H1 (cell line): ENCODE measurements around the gene ANKRD11. TPM values are rescaled to one million over a fixed set of nuclear protein-coding genes. Genes with fewer than 3 reads are reported as not detected.

Experiments used
- CTCF ChIA-PET: fragments of 300-600 bp; sonication (Branson Sonifier 250); formaldehyde crosslinking; loops from one replicate; lab custom pipeline; 2021; ENCODE audit not compliant: partially characterized antibody; lab: Charles Lee
- POLR2A ChIA-PET: fragments of 300-600 bp; sonication (Branson Sonifier 250); formaldehyde crosslinking; loops from one replicate; lab custom pipeline; 2021; ENCODE audit warnings: inconsistent platforms; ENCODE audit not compliant: partially characterized antibody; lab: Charles Lee
- DNase-seq, 2 experiments: peaks; one replicate each; pipeline versions ENCODE4 v3.0.0 to v3.0.0-alpha.2; 2010 to 2022; ENCODE audit warnings: low spot score in 2 of 2, low read depth in 1 of 2, mixed read lengths in 1 of 2
- FAIRE-seq: peaks from 2 replicates; lab custom pipeline; 2011; peaks lifted over from hg19 to GRCh38; lab: Jason Lieb, UNC
- H2AFZ ChIP-seq: 2 replicates; pipeline ENCODE4 v1.8.1; 2012; ENCODE audit warnings: low read length, inconsistent platforms
- H2AK5ac ChIP-seq: 2 replicates; pipeline ENCODE4 v1.6.1; 2013; ENCODE audit warnings: low read depth, low read length
- H2BK120ac ChIP-seq: replicated peaks from 2 replicates; pipeline ENCODE3; 2013; ENCODE audit warnings: low read depth, low read length, inconsistent platforms
- H2BK12ac ChIP-seq: 2 replicates; pipeline ENCODE4 v1.6.1; 2013; ENCODE audit warnings: low read depth, low read length
- H2BK15ac ChIP-seq: 2 replicates; pipeline ENCODE4 v1.6.1; 2013; ENCODE audit warnings: low read length
- H2BK20ac ChIP-seq: 2 replicates; pipeline ENCODE4 v1.6.1; 2013; ENCODE audit warnings: low read length
- H2BK5ac ChIP-seq: 2 replicates; pipeline ENCODE4 v1.6.1; 2013; ENCODE audit warnings: low read depth, low read length
- H3K14ac ChIP-seq: 2 replicates; pipeline ENCODE4 v1.6.1; 2013; ENCODE audit warnings: inconsistent platforms; ENCODE audit not compliant: insufficient read length
- H3K18ac ChIP-seq: 2 replicates; pipeline ENCODE4 v1.6.1; 2013; ENCODE audit warnings: low read length; ENCODE audit errors: extremely low read depth
- H3K23ac ChIP-seq: 2 replicates; pipeline ENCODE4 v1.6.1; 2013; ENCODE audit warnings: inconsistent platforms; ENCODE audit not compliant: insufficient read length
- H3K23me2 ChIP-seq: 2 replicates; pipeline ENCODE4 v1.6.1; 2013; ENCODE audit warnings: low read depth, low read length
- H3K27ac ChIP-seq: 2 replicates; pipeline ENCODE4 v1.6.1; 2011; ENCODE audit warnings: low read depth, low read length, inconsistent platforms
- H3K27me3 ChIP-seq, 4 experiments: replicated peaks in 1 of 4; 1 replicate in 1 of 4; 2 replicates in 3 of 4; pipeline versions ENCODE4 v1.6.1 to v1.8.1; 2011 to 2013; ENCODE audit warnings: low read length in 3 of 4, mild to moderate bottlenecking in 3 of 4, inconsistent platforms in 2 of 4, mixed read lengths in 2 of 4, moderate library complexity in 1 of 4; ENCODE audit not compliant: control insufficient read depth in 3 of 4, insufficient read depth in 3 of 4; ENCODE audit errors: extremely low read depth in 1 of 4
- H3K36me3 ChIP-seq, 4 experiments: 2 replicates each; pipeline versions ENCODE4 v1.6.1 to v1.8.1; 2011 to 2013; ENCODE audit warnings: mild to moderate bottlenecking in 4 of 4, low read length in 3 of 4, moderate library complexity in 2 of 4, control low read depth in 1 of 4, inconsistent platforms in 1 of 4; ENCODE audit not compliant: insufficient read depth in 4 of 4, control insufficient read depth in 2 of 4
- H3K4ac ChIP-seq: replicated peaks from 2 replicates; pipeline ENCODE3; 2013; ENCODE audit warnings: low read length, low read depth, mixed read lengths, inconsistent platforms; ENCODE audit not compliant: insufficient read length
- H3K4me1 ChIP-seq, 4 experiments: replicated peaks in 1 of 4; 1 replicate in 1 of 4; 2 replicates in 3 of 4; pipeline versions ENCODE4 v1.6.1 to v1.8.1; 2011 to 2013; ENCODE audit warnings: low read length in 3 of 4, inconsistent platforms in 2 of 4, mixed read lengths in 1 of 4; ENCODE audit not compliant: insufficient read depth in 4 of 4, control insufficient read depth in 3 of 4
- H3K4me2 ChIP-seq, 2 experiments: 2 replicates each; pipeline versions ENCODE4 v1.6.1 to v1.8.1; 2011 to 2013; ENCODE audit warnings: low read depth in 2 of 2, low read length in 2 of 2, control low read depth in 1 of 2, inconsistent platforms in 1 of 2, mild to moderate bottlenecking in 1 of 2; ENCODE audit not compliant: insufficient read depth in 1 of 2
- H3K4me3 ChIP-seq, 4 experiments: fragments of 200-600, 300-600 bp in 1 of 4; sonication (generic), shearing (Covaris generic), sonication (Bioruptor Twin) in 1 of 4; 2 replicates each; pipeline versions ENCODE4 v1.5.1 to v1.8.1; 2011 to 2016; ENCODE audit warnings: low read length in 4 of 4, low read depth in 3 of 4, control low read depth in 2 of 4, inconsistent platforms in 2 of 4, mild to moderate bottlenecking in 2 of 4, mixed read lengths in 1 of 4, moderate library complexity in 1 of 4; ENCODE audit not compliant: insufficient read depth in 2 of 4; ENCODE audit errors: extremely low read depth in 1 of 4
- H3K56ac ChIP-seq: replicated peaks from 2 replicates; pipeline ENCODE3; 2013; ENCODE audit warnings: low read depth, mild to moderate bottlenecking, mixed read lengths, low read length, inconsistent platforms; ENCODE audit not compliant: insufficient read length
- H3K79me1 ChIP-seq: 2 replicates; pipeline ENCODE4 v1.6.1; 2013; ENCODE audit warnings: low read depth, low read length, control low read depth
- H3K79me2 ChIP-seq, 2 experiments: 2 replicates each; pipeline versions ENCODE4 v1.6.1 to v1.8.1; 2012 to 2013; ENCODE audit warnings: low read length in 2 of 2, mild to moderate bottlenecking in 2 of 2, inconsistent platforms in 1 of 2; ENCODE audit not compliant: insufficient read depth in 2 of 2, control insufficient read depth in 1 of 2
- H3K9ac ChIP-seq, 4 experiments: replicated peaks in 1 of 4; 1 replicate in 1 of 4; 2 replicates in 3 of 4; pipeline versions ENCODE4 v1.6.1 to v1.8.1; 2011 to 2013; ENCODE audit warnings: low read depth in 3 of 4, low read length in 3 of 4, control low read depth in 2 of 4, mild to moderate bottlenecking in 2 of 4, moderate library complexity in 2 of 4, inconsistent platforms in 1 of 4; ENCODE audit errors: extremely low read depth in 1 of 4
- H3K9me3 ChIP-seq, 2 experiments: 2 replicates each; pipeline versions ENCODE4 v1.6.1 to v1.8.1; 2012 to 2013; ENCODE audit warnings: mild to moderate bottlenecking in 2 of 2, moderate library complexity in 2 of 2, control low read depth in 1 of 2, inconsistent platforms in 1 of 2, low read depth in 1 of 2, low read length in 1 of 2, mixed read lengths in 1 of 2; ENCODE audit not compliant: insufficient read depth in 2 of 2
- H4K20me1 ChIP-seq, 2 experiments: replicated peaks in 1 of 2; 2 replicates each; pipeline versions ENCODE3 to v1.8.1; 2011 to 2013; ENCODE audit warnings: inconsistent platforms in 2 of 2, low read length in 2 of 2, mild to moderate bottlenecking in 1 of 2; ENCODE audit not compliant: insufficient read depth in 2 of 2, control insufficient read depth in 1 of 2
- H4K5ac ChIP-seq: 2 replicates; pipeline ENCODE4 v1.6.1; 2013; ENCODE audit warnings: low read length, low read depth, mixed read lengths, inconsistent platforms; ENCODE audit not compliant: insufficient read length
- H4K8ac ChIP-seq: 2 replicates; pipeline ENCODE4 v1.8.0; 2013; ENCODE audit warnings: mild to moderate bottlenecking, moderate library complexity, low read length, inconsistent platforms; ENCODE audit not compliant: insufficient read depth; ENCODE audit errors: extremely low read depth
- H4K91ac ChIP-seq: replicated peaks from 2 replicates; pipeline ENCODE3; 2013; ENCODE audit warnings: low read length, mixed read lengths, inconsistent platforms; ENCODE audit not compliant: insufficient read length
- ASH2L ChIP-seq: fragments of 200-600, 300-600 bp; sonication (generic); IDR thresholded peaks from one replicate; pipeline ENCODE4 v1.7.1; 2017; ENCODE audit warnings: low read length
- ATF3 ChIP-seq: IDR thresholded peaks from 2 replicates; pipeline ENCODE4 v1.6.1; 2011; ENCODE audit warnings: low read depth, mild to moderate bottlenecking, low read length; ENCODE audit not compliant: insufficient read depth
- EGR1 ChIP-seq: IDR thresholded peaks from 2 replicates; pipeline ENCODE4 v1.6.1; 2011; ENCODE audit warnings: low read depth, low read length, borderline replicate concordance
- EP300 ChIP-seq, 2 experiments: IDR thresholded peaks; 1 replicate in 1 of 2; 2 replicates in 1 of 2; pipeline ENCODE4 v1.6.1; 2011 to 2012; ENCODE audit warnings: low read depth in 2 of 2, low read length in 2 of 2, mild to moderate bottlenecking in 2 of 2, borderline replicate concordance in 1 of 2, inconsistent platforms in 1 of 2, moderate library complexity in 1 of 2
- EZH2 ChIP-seq: fragments of 200-600 bp; sonication (generic); IDR thresholded peaks from 2 replicates; pipeline ENCODE4 v1.7.1; 2012; ENCODE audit warnings: low read depth, mild to moderate bottlenecking, moderate library complexity, low read length, inconsistent platforms; ENCODE audit not compliant: severe bottlenecking
- GABPA ChIP-seq: IDR thresholded peaks from 2 replicates; pipeline ENCODE4 v1.6.1; 2011; ENCODE audit warnings: mild to moderate bottlenecking, low read length, moderate library complexity, borderline replicate concordance; ENCODE audit not compliant: insufficient read depth
- JUND ChIP-seq: IDR thresholded peaks from 2 replicates; pipeline ENCODE4 v1.6.1; 2011; ENCODE audit warnings: mild to moderate bottlenecking, improper control_type of control experiment, low read length
- NANOG ChIP-seq: IDR thresholded peaks from 2 replicates; pipeline ENCODE4 v1.6.1; 2011; ENCODE audit warnings: low read length, low read depth, mild to moderate bottlenecking, inconsistent platforms; ENCODE audit not compliant: insufficient read depth, poor library complexity, severe bottlenecking
- SAP30 ChIP-seq: fragments of 300-600 bp; sonication (generic); IDR thresholded peaks from 2 replicates; pipeline ENCODE4 v1.7.1; 2012; ENCODE audit warnings: low read length, moderate library complexity, mild to moderate bottlenecking, inconsistent platforms; ENCODE audit not compliant: insufficient read depth, insufficient replicate concordance
- SIN3A ChIP-seq, 2 experiments: IDR thresholded peaks in 1 of 2; conservative IDR thresholded peaks in 1 of 2; 2 replicates each; pipeline ENCODE4 v1.6.1; 2011 to 2012; ENCODE audit warnings: low read length in 2 of 2, improper control_type of control experiment in 1 of 2, low read depth in 1 of 2, mild to moderate bottlenecking in 1 of 2
- SP4 ChIP-seq: IDR thresholded peaks from 2 replicates; pipeline ENCODE4 v1.6.1; 2012; ENCODE audit warnings: low read length, inconsistent platforms
- TBP ChIP-seq: IDR thresholded peaks from 2 replicates; pipeline ENCODE4 v1.6.1; 2011; ENCODE audit warnings: low read depth, low read length, improper control_type of control experiment
- WGBS, 2 experiments: shearing (Covaris generic) in 1 of 2; methylation state at CpG; one replicate each; pipeline versions ENCODE4 v1.1.6 to v1.1.7; 2013 to 2015; ENCODE audit warnings: low lambda C conversion rate in 2 of 2, mixed read lengths in 2 of 2, inconsistent platforms in 1 of 2, low coverage in 1 of 2, missing lambda C conversion rate in 1 of 2; ENCODE audit not compliant: insufficient replicate concordance in 2 of 2, insufficient coverage in 1 of 2, insufficient read length in 1 of 2; ENCODE audit errors: extremely low coverage in 1 of 2, missing lambda C conversion rate in 1 of 2; 5-methylcytosine and 5-hydroxymethylcytosine counted together
- polyA plus RNA-seq, 7 experiments: library from polyadenylated mRNA; depleted of rRNA in 3 of 7; stranded (reverse) in 5 of 7; unstranded in 2 of 7; fragments of >200 nt in 5 of 7; fragments of 200-250 nt in 2 of 7; gene quantifications; 1 replicate in 5 of 7; 2 replicates in 1 of 7; 4 replicates in 1 of 7; pipeline versions ENCODE4 v1.2.1 to v1.2.3, GENCODE V29; 2011 to 2013; ENCODE audit warnings: missing spikeins in 2 of 7, mixed read lengths in 2 of 7
- total RNA-seq: library from RNA; stranded (reverse); fragmentation: NEBNext Ultra II Directional; extraction: Animal tissue kit (Norgen Biotek cat#: 25700); gene quantifications from 2 replicates; pipeline ENCODE4 v1.2.1, GENCODE V29; 2021

Gene ANKRD11
- total and polyA plus RNA-seq, 2 of the 8 experiments (the other 6 are each of a cell fraction or from before 2014, with no cell fraction given) = 46.5 to 142 TPM

GRCh38 chr16:89397331-89397861 is 93.0 kb downstream of the ANKRD11 start:
- H3K79me2 ChIP-seq = peaks cover 24 to 93% of the 10 kb centered on the region in 2 experiments
- H3K79me1 ChIP-seq = peaks cover 25% of the 10 kb centered on the region
- no peak overlapping the region for H2BK120ac ChIP-seq
- H2AK5ac ChIP-seq = no peak overlapping the region
- CTCF ChIA-PET = interaction anchor here (1.3 to 1.5 kb wide), 3 partner anchors 11 to 21 kb away, joined by 3 to 4 read pairs (median 3); no protein-coding TSS in a partner anchor
- H2BK5ac ChIP-seq = no peak overlapping the region
- H3K9ac ChIP-seq = no peak overlapping the region
- no peak overlapping the region for H3K56ac ChIP-seq
- no peak overlapping the region for H4K91ac ChIP-seq
- no peak overlapping the region for H3K23ac ChIP-seq
- POLR2A ChIA-PET = interaction anchor here (1.0 to 1.9 kb wide), 4 partner anchors 10 to 14 kb away, joined by 3 to 8 read pairs (median 4); no protein-coding TSS in a partner anchor
- no peak overlapping the region for H3K18ac ChIP-seq
- H2BK15ac ChIP-seq = no peak overlapping the region
- H2BK12ac ChIP-seq = no peak overlapping the region
- no peak overlapping the region for H3K4me3 ChIP-seq
- no peak overlapping the region for H2AFZ ChIP-seq
- H3K4ac ChIP-seq = no peak overlapping the region
- H3K4me2 ChIP-seq = no peak overlapping the region
- peaks cover 0 to 2% (median 0%) of the 10 kb centered on the region in 4 experiments; a peak in 2 of 8 replicates for H3K36me3 ChIP-seq
- H3K27me3 ChIP-seq = no peaks in the 10 kb centered on the region
- peaks cover 8 to 32% (median 20%) of the 10 kb centered on the region in 4 experiments for H3K4me1 ChIP-seq
- WGBS, 2 experiments = 91% methylated on average over 16 of the region's 16 CpGs; no CpG with 5 or more reads in 1 of the 2 experiments
- H3K9me3 ChIP-seq = no peaks in the 10 kb centered on the region
- no peak overlapping the region for H3K14ac ChIP-seq
- peaks cover 2% of the 10 kb centered on the region; the same call in 1 of the 2 replicates for H3K23me2 ChIP-seq
- no peak overlapping the region for H3K27ac ChIP-seq
- peaks cover 48 to 66% of the 10 kb centered on the region in 2 experiments for H4K20me1 ChIP-seq
- H4K5ac ChIP-seq = no peak overlapping the region
- FAIRE-seq (no peak), DNase-seq (no peak)
- H4K8ac ChIP-seq = peak overlapping the region; percentile 29; the same call in 1 of the 2 replicates
- no peak overlapping the region for H2BK20ac ChIP-seq
- no peak for TF ChIP-seq EGR1
- no peak for TF ChIP-seq EZH2
- TF ChIP-seq JUND = no peak
- TF ChIP-seq ASH2L = no peak
- TF ChIP-seq NANOG = no peak
- no peak for TF ChIP-seq SAP30
- TF ChIP-seq EP300 (IDR thresholded peaks at IDR 0.05; ENCODE audit: borderline replicate concordance in 1 of 2, low read depth in 2 of 2, low read length in 2 of 2) = no peak
- no peak for TF ChIP-seq ATF3
- no peak for TF ChIP-seq SP4
- TF ChIP-seq TBP = no peak
- TF ChIP-seq SIN3A (conservative IDR thresholded peaks at IDR 0.05 in 1 of 2, IDR thresholded peaks at IDR 0.05 in 1 of 2; ENCODE audit: low read depth in 1 of 2, low read length in 2 of 2) = no peak
- no peak for TF ChIP-seq GABPA
